Measurements from ENCODE around the gene TMEM170B.

DNA sequence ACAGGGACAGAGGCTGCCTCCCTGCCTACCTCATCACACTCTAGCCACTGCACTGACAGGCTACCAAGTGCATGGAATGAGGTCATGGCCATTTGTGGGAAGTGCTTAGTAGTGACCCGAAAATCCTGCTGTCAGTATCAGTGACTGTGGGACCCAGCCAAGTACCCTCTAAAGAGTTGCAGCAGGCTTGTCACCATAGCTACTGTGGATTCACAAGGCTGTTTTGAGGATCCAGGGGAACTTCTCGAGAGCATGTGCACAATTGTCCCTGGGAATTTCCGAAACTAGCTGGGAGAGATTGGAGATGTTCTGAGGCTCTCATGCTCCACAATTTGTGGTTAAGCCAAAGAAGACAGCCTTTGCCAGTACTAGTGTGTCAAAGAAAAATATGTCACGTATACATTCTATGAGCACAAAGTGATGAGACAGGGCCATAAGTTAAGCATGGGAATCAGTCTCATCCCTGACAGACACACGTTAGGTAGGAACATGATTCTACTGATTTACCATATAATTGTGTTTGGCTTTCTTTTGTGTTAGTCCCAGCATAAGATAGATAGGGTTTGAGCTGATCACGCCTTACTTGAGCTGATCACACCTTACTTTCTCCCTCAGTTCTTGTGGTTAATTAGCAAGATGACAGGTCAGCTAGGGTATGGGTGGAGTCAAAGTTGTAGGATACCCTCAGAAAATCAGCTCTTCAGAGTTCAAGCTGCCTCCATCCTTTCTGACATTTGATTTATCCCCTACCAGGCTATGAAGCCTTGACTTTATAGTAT, 42.6 kb upstream of the TMEM170B start:
- TF ChIP-seq, protein P1, sequence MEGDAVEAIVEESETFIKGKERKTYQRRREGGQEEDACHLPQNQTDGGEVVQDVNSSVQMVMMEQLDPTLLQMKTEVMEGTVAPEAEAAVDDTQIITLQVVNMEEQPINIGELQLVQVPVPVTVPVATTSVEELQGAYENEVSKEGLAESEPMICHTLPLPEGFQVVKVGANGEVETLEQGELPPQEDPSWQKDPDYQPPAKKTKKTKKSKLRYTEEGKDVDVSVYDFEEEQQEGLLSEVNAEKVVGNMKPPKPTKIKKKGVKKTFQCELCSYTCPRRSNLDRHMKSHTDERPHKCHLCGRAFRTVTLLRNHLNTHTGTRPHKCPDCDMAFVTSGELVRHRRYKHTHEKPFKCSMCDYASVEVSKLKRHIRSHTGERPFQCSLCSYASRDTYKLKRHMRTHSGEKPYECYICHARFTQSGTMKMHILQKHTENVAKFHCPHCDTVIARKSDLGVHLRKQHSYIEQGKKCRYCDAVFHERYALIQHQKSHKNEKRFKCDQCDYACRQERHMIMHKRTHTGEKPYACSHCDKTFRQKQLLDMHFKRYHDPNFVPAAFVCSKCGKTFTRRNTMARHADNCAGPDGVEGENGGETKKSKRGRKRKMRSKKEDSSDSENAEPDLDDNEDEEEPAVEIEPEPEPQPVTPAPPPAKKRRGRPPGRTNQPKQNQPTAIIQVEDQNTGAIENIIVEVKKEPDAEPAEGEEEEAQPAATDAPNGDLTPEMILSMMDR (IDR thresholded peaks at IDR 0.05) = no peak
- TF ChIP-seq POLR2AphosphoS5 (IDR thresholded peaks at IDR 0.05) (no peak), POLR2A (IDR thresholded peaks at IDR 0.05) (no peak)
